Type B pancreatic cell (in vitro differentiated cells): Measurements from ENCODE around the gene KAZN. TPM values are rescaled to one million over a fixed set of nuclear protein-coding genes. Genes with fewer than 3 reads are reported as not detected.
A peak's percentile ranks its signal among the peaks of the same experiment; 100 is the strongest.

Experiments
- DNase-seq: peaks from one replicate; pipeline ENCODE4 v3.0.0; 2021; ENCODE audit warnings: mixed read lengths; ENCODE audit not compliant: unreplicated experiment; ENCODE audit errors: extremely low spot score
- H3K27ac Mint-ChIP-seq: 2 replicates; pipeline ENCODE4 v1.8.0; 2021; ENCODE audit warnings: mild to moderate bottlenecking, mixed read lengths
- H3K27me3 Mint-ChIP-seq: 2 replicates; pipeline ENCODE4 v1.8.0; 2021; ENCODE audit warnings: mixed read lengths
- H3K36me3 Mint-ChIP-seq: 2 replicates; pipeline ENCODE4 v1.8.0; 2021; ENCODE audit warnings: mixed read lengths
- H3K4me1 Mint-ChIP-seq: one replicate; pipeline ENCODE4 v1.8.0; 2021; ENCODE audit warnings: mixed read lengths; ENCODE audit not compliant: unreplicated experiment
- H3K4me3 Mint-ChIP-seq: 2 replicates; pipeline ENCODE4 v1.8.0; 2021; ENCODE audit warnings: mild to moderate bottlenecking, mixed read lengths
- H3K9me3 Mint-ChIP-seq: 2 replicates; pipeline ENCODE4 v1.8.0; 2021; ENCODE audit warnings: mixed read lengths
- CTCF ChIP-seq: fragments of 200-600 bp; sonication (generic); conservative IDR thresholded peaks from 2 replicates; pipeline ENCODE4 v1.5.0; 2021; ENCODE audit warnings: antibody characterized with exemption, mild to moderate bottlenecking
- total RNA-seq: library from RNA; stranded (reverse); gene quantifications from 2 replicates; pipeline ENCODE4 v1.2.1, GENCODE V29; 2021; ENCODE audit warnings: low replicate concordance

Gene KAZN
- total RNA-seq, 1 donor from 2014 or later = 33.7 TPM

DNA sequence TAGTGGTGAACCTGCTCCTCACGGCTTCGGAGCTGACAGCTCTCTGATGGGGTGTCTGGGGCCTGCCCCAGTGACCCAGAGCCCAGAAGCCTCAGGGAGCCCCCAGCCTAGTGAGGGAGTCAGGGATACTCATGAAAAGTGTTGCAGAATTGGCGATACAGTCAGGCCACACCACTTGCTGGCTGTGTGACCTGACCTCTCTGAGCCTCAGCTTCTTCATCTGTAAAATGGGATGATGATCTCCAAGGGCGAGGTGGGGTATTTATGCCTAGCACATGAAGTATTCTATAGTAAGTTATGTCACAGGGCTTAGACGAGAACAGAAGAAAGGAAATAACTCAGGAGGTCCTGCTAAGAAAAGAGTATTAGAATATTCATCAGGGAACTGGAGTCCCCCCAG lies 556.7 kb downstream of the KAZN start:
- peak overlapping the region; percentile 80 for H3K4me3 Mint-ChIP-seq
- peaks cover 53% of the 10 kb centered on the region for H3K4me1 Mint-ChIP-seq
- peaks cover 5% of the 10 kb centered on the region for H3K9me3 Mint-ChIP-seq

DNA sequence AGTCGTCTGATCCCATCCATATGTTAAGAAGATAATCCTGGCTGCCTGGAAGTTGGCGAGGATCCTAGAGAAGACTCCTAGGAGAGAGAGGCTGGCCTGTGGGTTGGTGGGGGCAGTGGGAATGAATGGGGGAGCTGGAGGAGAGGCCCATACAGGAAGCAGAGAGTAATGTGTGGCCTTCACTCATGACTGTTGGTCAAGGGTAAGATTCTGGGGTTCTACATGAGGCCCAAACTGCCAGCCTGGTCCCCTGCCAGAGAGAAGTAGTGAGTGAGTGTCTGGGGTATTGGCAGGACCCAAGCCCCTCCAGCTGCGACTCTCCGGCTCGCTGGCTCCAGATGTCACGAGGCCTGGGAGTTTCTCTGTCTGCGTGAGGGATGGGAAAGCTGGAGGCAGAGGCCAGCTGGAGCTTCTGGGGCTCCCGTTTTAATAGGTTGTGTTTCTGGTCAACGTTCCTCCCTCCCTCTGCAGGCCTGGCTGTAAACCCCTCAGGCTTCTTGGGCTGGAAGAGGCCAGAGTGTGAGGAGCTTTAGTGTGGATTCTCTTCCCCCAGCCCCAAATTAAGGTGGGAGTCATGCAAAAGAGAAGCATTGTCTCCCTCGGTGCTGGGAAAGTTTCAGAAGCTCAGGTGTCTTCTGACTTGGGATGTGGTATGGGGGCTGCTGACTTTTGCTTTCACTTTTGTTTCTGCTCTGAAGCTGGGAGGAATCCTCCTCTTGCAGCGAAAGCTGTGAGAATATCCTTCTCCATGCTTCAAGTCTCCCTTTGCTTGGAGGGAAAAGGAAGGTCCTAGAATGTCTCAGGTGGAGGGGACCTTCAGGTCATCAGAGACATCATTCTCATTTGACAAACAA lies 557.6 kb downstream of the KAZN start:
- peaks cover 53% of the 10 kb centered on the region for H3K4me1 Mint-ChIP-seq
- no peak for DNase-seq
- peaks cover 10% of the 10 kb centered on the region for H3K27me3 Mint-ChIP-seq
- H3K9me3 Mint-ChIP-seq = no peaks in the 10 kb centered on the region
- TF ChIP-seq CTCF = no peak
- H3K27ac Mint-ChIP-seq = peak overlapping the region; percentile 65
- H3K36me3 Mint-ChIP-seq = peaks cover 8% of the 10 kb centered on the region
- H3K4me3 Mint-ChIP-seq = peak overlapping the region; percentile 80

More for the DNA sequence above, 556.7 kb downstream of the KAZN start:
- Mint-ChIP-seq H3K36me3 (peaks cover 3% of the 10 kb centered on the region), H3K27ac (peak overlapping the region; percentile 35), H3K27me3 (peaks cover 14% of the 10 kb centered on the region)
- DNase-seq = no peak
- no peak for TF ChIP-seq CTCF

DNA sequence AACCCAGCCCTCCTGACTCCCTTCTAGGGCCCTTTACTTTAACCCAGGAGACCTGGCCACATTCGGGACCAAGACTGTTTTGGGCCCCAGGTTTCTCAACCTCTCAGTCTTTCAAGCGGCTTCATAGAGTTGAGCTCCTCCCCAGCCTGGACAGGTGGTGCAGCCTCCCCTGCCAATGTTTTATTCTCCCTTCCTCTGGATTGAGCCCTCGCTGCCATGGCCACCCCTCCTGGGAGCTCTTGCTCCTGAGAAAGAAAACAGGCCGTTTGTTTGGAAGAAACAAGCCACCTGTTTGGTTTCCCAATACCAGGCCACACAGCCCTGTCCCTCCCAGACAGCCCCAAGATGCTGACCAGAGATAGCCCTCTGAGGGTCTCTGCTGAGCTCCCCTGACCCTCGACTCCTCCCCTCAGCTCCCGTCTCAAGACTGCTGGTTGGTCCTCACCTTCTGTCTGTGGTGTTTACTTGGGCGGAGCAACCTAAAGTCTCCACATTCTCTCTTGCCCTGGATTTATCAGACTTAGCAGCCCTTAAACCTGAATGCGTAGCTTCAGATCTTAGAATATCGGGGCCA lies 558.4 kb downstream of the KAZN start:
- Mint-ChIP-seq H3K27ac (peak overlapping the region; percentile 65), H3K9me3 (no peaks in the 10 kb centered on the region), H3K27me3 (peaks cover 10% of the 10 kb centered on the region), H3K4me3 (peak overlapping the region; percentile 23), H3K4me1 (peaks cover 48% of the 10 kb centered on the region), H3K36me3 (peaks cover 8% of the 10 kb centered on the region)
- TF ChIP-seq CTCF = no peak
- no peak for DNase-seq

DNA sequence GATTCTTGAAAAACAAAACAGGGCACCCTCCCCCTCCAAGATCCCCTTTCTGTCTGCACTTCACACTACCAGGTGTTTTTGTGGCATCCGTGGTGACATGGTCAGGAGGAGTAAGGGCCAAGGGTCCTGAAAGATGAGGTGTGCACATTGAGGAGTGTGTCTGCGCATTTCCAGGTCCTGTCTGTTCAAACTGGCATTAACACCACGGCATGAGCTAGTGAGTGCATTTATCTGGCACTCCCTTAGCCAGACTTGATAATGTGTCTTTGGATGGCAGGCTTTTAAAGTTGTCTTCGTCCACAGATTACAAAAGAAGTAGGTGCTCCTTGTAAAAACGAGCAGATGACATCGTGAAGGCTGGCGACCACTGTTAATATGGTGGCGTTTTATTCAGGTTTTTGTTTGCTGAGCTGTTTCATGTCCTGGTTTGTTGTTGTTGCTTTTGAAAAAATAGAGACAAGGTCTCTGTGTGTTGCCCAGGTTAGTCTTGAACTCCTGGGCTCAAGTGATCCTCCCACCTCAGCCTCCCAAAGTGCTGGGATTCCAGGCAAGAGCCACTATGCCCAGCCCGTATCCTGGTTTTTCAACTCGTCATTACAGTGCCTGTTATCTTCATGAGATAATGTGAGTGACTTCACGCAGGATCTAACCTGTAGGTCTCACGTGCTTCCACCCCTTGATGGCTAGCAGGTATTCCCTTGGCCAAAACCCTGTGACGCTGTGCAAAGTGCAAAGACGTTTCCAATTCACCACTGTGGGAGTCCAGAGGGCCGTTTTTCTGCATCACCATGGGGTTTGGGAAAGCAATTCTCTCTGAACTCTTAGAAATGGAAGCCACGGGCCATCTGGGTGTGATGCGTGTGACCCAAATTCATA lies 559.3 kb downstream of the KAZN start:
- peak overlapping the region; percentile 36 for H3K4me3 Mint-ChIP-seq
- peaks cover 12% of the 10 kb centered on the region for H3K36me3 Mint-ChIP-seq
- no peaks in the 10 kb centered on the region for H3K9me3 Mint-ChIP-seq
- peaks cover 46% of the 10 kb centered on the region for H3K4me1 Mint-ChIP-seq
- H3K27me3 Mint-ChIP-seq = peaks cover 10% of the 10 kb centered on the region
- peak overlapping the region; percentile 29 for H3K27ac Mint-ChIP-seq
- DNase-seq = no peak
- no peak for TF ChIP-seq CTCF

DNA sequence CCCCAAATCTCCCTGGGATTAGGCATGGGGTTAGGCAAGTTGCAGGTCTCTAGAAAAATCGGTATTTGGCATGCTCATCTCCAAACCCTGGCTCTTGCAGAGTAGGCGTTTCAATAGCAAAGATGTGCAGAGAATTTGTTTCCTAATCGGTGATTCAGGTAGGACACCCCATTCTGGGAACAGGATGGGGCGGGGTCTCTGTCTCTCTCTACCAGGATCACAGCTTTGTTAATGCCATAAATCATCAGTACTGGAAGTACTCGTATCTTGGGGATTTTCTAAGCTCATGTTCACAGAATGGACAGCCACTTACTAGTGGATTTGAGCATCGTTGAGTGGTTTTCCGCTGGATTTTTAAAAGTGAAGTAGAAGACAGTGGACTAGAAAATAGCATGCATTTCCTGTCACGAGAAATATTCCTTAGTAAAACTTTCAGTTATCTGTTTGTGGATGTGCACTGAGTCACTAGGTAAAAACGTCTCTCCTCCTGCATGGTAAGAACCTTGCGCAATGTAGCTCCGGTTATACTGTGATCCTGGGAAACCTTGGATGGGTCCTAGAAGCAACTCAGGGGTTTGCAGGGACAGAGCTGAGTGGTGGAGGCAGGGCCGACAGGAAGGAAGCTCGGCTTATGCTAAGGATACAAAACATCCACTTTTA lies 560.2 kb downstream of the KAZN start:
- Mint-ChIP-seq H3K36me3 (peaks cover 13% of the 10 kb centered on the region), H3K9me3 (no peaks in the 10 kb centered on the region), H3K27me3 (peaks cover 10% of the 10 kb centered on the region), H3K27ac (peak overlapping the region; percentile 29), H3K4me1 (peaks cover 47% of the 10 kb centered on the region), H3K4me3 (no peak overlapping the region)
- TF ChIP-seq CTCF = no peak
- DNase-seq = no peak
